ENCODE data around the gene DNAJB9. TPM values are rescaled to one million over a fixed set of nuclear protein-coding genes. Genes with fewer than 3 reads are reported as not detected.
"Not testable (repeated sequence)": the region's sequence is repeated elsewhere in the genome, so short reads cannot be mapped to it uniquely, and the experiment has no call there.

DNAJB9 gene
- total RNA-seq, 2 donors from 2014 or later = 10.1 to 17.4 TPM

GRCh38 chr7:108548141-108548896 lies 21.4 kb upstream of the DNAJB9 start:
- ATAC-seq (replicated peaks); H3K36me3 Mint-ChIP-seq (ENCODE audit: low read depth); H3K9me3 Mint-ChIP-seq; H3K4me1 Mint-ChIP-seq; H3K4me3 Mint-ChIP-seq; H3K27ac Mint-ChIP-seq; H3K27me3 Mint-ChIP-seq: not testable (repeated sequence)

DNA sequence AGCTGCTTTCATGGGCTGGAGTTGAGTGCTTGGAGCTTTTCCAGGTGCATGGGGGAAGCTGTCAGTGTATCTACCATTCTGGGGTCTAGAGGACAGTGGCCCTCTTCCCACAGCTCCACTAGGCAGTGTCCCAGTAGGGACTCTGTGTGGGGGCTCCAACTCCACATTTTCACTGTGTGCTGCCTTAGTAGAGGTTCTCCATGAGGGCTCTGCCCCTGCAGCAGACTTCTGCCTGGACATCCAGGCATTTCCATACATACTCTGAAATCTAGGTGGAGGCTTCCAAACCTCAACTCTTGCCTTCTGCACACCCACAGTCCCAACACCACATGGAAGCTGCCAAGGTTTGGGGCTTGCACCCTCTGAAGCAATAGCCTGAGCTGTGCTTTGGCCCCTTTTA lies 13.0 kb upstream of the DNAJB9 start:
- H3K36me3 Mint-ChIP-seq (ENCODE audit: low read depth) = peaks cover 15% of the 10 kb centered on the region
- not testable (repeated sequence) for H3K4me1 Mint-ChIP-seq; H3K4me3 Mint-ChIP-seq; H3K27me3 Mint-ChIP-seq; ATAC-seq (replicated peaks); H3K27ac Mint-ChIP-seq
- H3K9me3 Mint-ChIP-seq = peaks cover 14% of the 10 kb centered on the region

- Mint-ChIP-seq H3K4me3 (no peak overlapping the region), H3K9me3 (peaks cover 15% of the 10 kb centered on the region), H3K4me1 (no peaks in the 10 kb centered on the region), H3K27me3 (no peaks in the 10 kb centered on the region), H3K27ac (no peak overlapping the region), H3K36me3 (ENCODE audit: low read depth) (peaks cover 19% of the 10 kb centered on the region)
- ATAC-seq (replicated peaks) = no peak
Measured at GRCh38 chr7:108557191-108557590, 12.5 kb upstream of the DNAJB9 start.

- Mint-ChIP-seq H3K9me3 (peaks cover 15% of the 10 kb centered on the region), H3K27me3 (no peaks in the 10 kb centered on the region), H3K27ac (no peak overlapping the region), H3K4me3 (no peak overlapping the region), H3K4me1 (no peaks in the 10 kb centered on the region), H3K36me3 (ENCODE audit: low read depth) (peaks cover 23% of the 10 kb centered on the region)
- ATAC-seq (replicated peaks) = no peak
Measured at GRCh38 chr7:108557617-108558016, 12.1 kb upstream of the DNAJB9 start.

GRCh38 chr7:108559253-108559652 lies 10.4 kb upstream of the DNAJB9 start:
- no peak for ATAC-seq (replicated peaks)
- no peaks in the 10 kb centered on the region for H3K4me1 Mint-ChIP-seq
- peaks cover 30% of the 10 kb centered on the region for H3K36me3 Mint-ChIP-seq (ENCODE audit: low read depth)
- H3K27ac Mint-ChIP-seq = no peak overlapping the region
- H3K27me3 Mint-ChIP-seq = no peaks in the 10 kb centered on the region
- peaks cover 15% of the 10 kb centered on the region for H3K9me3 Mint-ChIP-seq
- no peak overlapping the region for H3K4me3 Mint-ChIP-seq

- no peak for ATAC-seq (replicated peaks)
- no peaks in the 10 kb centered on the region for H3K4me1 Mint-ChIP-seq
- H3K4me3 Mint-ChIP-seq = no peak overlapping the region
- H3K9me3 Mint-ChIP-seq = peaks cover 15% of the 10 kb centered on the region
- H3K27me3 Mint-ChIP-seq = no peaks in the 10 kb centered on the region
- no peak overlapping the region for H3K27ac Mint-ChIP-seq
- H3K36me3 Mint-ChIP-seq (ENCODE audit: low read depth) = peaks cover 48% of the 10 kb centered on the region
Measured at GRCh38 chr7:108561047-108561619, 8.5 kb upstream of the DNAJB9 start.

GRCh38 chr7:108565987-108566386 lies 3.7 kb upstream of the DNAJB9 start:
- no peak overlapping the region for H3K4me3 Mint-ChIP-seq
- no peak for ATAC-seq (replicated peaks)
- H3K27me3 Mint-ChIP-seq = no peaks in the 10 kb centered on the region
- H3K9me3 Mint-ChIP-seq = peaks cover 6% of the 10 kb centered on the region
- peaks cover 79% of the 10 kb centered on the region for H3K36me3 Mint-ChIP-seq (ENCODE audit: low read depth)
- H3K4me1 Mint-ChIP-seq = no peaks in the 10 kb centered on the region
- no peak overlapping the region for H3K27ac Mint-ChIP-seq

GRCh38 chr7:108568801-108569380 lies 783 bp upstream of the DNAJB9 start:
- Mint-ChIP-seq H3K9me3 (no peaks in the 10 kb centered on the region), H3K4me1 (peaks cover 4% of the 10 kb centered on the region), H3K4me3 (peak overlapping the region; percentile 97), H3K27ac (peak overlapping the region; percentile 100), H3K27me3 (no peaks in the 10 kb centered on the region), H3K36me3 (ENCODE audit: low read depth) (peaks cover 90% of the 10 kb centered on the region)
- no peak for ATAC-seq (replicated peaks)

GRCh38 chr7:108570146-108570755 lies 577 bp downstream of the DNAJB9 start:
- peak; percentile 37 for ATAC-seq (replicated peaks)
- Mint-ChIP-seq H3K4me1 (peaks cover 7% of the 10 kb centered on the region), H3K36me3 (ENCODE audit: low read depth) (peaks cover 90% of the 10 kb centered on the region), H3K9me3 (no peaks in the 10 kb centered on the region), H3K4me3 (peak overlapping the region; percentile 97), H3K27me3 (no peaks in the 10 kb centered on the region), H3K27ac (peak overlapping the region; percentile 100)

- Mint-ChIP-seq H3K4me3 (peak overlapping the region; percentile 44), H3K27ac (no peak overlapping the region), H3K27me3 (no peaks in the 10 kb centered on the region), H3K36me3 (ENCODE audit: low read depth) (peaks cover 95% of the 10 kb centered on the region), H3K9me3 (no peaks in the 10 kb centered on the region), H3K4me1 (peaks cover 20% of the 10 kb centered on the region)
- ATAC-seq (replicated peaks) = no peak
Measured at GRCh38 chr7:108572480-108572879, 2.8 kb downstream of the DNAJB9 start.

GRCh38 chr7:108575156-108575555 lies 5.5 kb downstream of the DNAJB9 start:
- no peak overlapping the region for H3K4me3 Mint-ChIP-seq
- no peaks in the 10 kb centered on the region for H3K27me3 Mint-ChIP-seq
- peaks cover 20% of the 10 kb centered on the region for H3K4me1 Mint-ChIP-seq
- no peaks in the 10 kb centered on the region for H3K9me3 Mint-ChIP-seq
- ATAC-seq (replicated peaks) = no peak
- H3K27ac Mint-ChIP-seq = no peak overlapping the region
- peaks cover 95% of the 10 kb centered on the region for H3K36me3 Mint-ChIP-seq (ENCODE audit: low read depth)

DNA sequence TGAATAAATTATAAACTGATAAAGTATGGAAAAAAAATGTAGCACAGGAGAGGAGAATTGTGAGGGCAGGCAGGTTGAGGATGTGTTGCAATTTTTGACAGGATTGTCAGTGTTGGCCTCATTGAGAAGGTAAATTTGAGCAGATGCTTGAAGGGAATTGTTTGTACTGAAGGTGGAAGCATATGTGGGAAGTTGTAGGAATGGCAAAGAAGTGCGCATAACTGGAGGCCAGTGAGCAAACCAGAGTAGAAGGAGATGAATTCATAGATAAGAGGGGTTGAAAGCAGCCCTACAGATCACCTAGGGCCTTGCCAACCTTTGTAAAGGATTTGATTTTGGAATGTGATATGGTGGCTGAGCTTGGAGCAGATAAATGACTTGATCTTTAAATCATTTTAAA lies 6.4 kb downstream of the DNAJB9 start:
- Mint-ChIP-seq H3K9me3 (no peaks in the 10 kb centered on the region), H3K4me1 (peaks cover 20% of the 10 kb centered on the region), H3K27me3 (no peaks in the 10 kb centered on the region), H3K27ac (peak overlapping the region; percentile 0), H3K4me3 (no peak overlapping the region), H3K36me3 (ENCODE audit: low read depth) (peaks cover 85% of the 10 kb centered on the region)
- ATAC-seq (replicated peaks) = no peak

GRCh38 chr7:108578937-108579336 lies 9.3 kb downstream of the DNAJB9 start:
- Mint-ChIP-seq H3K27me3 (no peaks in the 10 kb centered on the region), H3K36me3 (ENCODE audit: low read depth) (peaks cover 57% of the 10 kb centered on the region), H3K9me3 (no peaks in the 10 kb centered on the region), H3K4me1 (peaks cover 16% of the 10 kb centered on the region), H3K27ac (no peak overlapping the region), H3K4me3 (no peak overlapping the region)
- no peak for ATAC-seq (replicated peaks)

- H3K4me3 Mint-ChIP-seq = no peak overlapping the region
- H3K36me3 Mint-ChIP-seq (ENCODE audit: low read depth) = peaks cover 44% of the 10 kb centered on the region
- ATAC-seq (replicated peaks) = no peak
- no peaks in the 10 kb centered on the region for H3K27me3 Mint-ChIP-seq
- no peaks in the 10 kb centered on the region for H3K9me3 Mint-ChIP-seq
- H3K27ac Mint-ChIP-seq = no peak overlapping the region
- H3K4me1 Mint-ChIP-seq = peaks cover 13% of the 10 kb centered on the region
Measured at GRCh38 chr7:108580298-108580697, 10.6 kb downstream of the DNAJB9 start.

Measured in activated T-helper 17 cell treated with anti-CD3 and anti-CD28 coated beads, Interleukin-2, amount 50 U/mL, for 72 hours (primary cell).